CD4-positive, alpha-beta T cell treated with Interleukin-21 for 1 hour (primary cell): ENCODE results near the gene NMBR.
"Not testable (repeated sequence)": the region's sequence is repeated elsewhere in the genome, so short reads cannot be mapped to it uniquely, and the experiment has no call there.

Source experiments
- DNase-seq: peaks from one replicate; pipeline ENCODE4 v3.0.0-alpha.2; 2020

NMBR gene

GRCh38 chr6:142051404-142051803 is 95.5 kb downstream of the NMBR start:
- DNase-seq, result no peak

GRCh38 chr6:142048593-142048980 is 98.3 kb downstream of the NMBR start:
- no peak for DNase-seq

- no peak for DNase-seq
These were observed 98.9 kb downstream of the NMBR start for GRCh38 chr6:142047934-142048592.

GRCh38 chr6:142045380-142046278 is 101.3 kb downstream of the NMBR start:
- DNase-seq, result no peak

- no peak for DNase-seq
These were observed 111.0 kb downstream of the NMBR start for GRCh38 chr6:142035890-142036289.

- DNase-seq, result no peak
These were observed 115.9 kb downstream of the NMBR start for GRCh38 chr6:142031035-142031434.

GRCh38 chr6:142030115-142030619 is 116.8 kb downstream of the NMBR start:
- no peak for DNase-seq

GRCh38 chr6:142028527-142028926 is 118.4 kb downstream of the NMBR start:
- no peak for DNase-seq

- DNase-seq, result not testable (repeated sequence)
These were observed 119.1 kb downstream of the NMBR start for GRCh38 chr6:142027804-142028203.

GRCh38 chr6:142027074-142027473 is 119.8 kb downstream of the NMBR start:
- DNase-seq, result no peak

- no peak for DNase-seq
These were observed 120.5 kb downstream of the NMBR start for GRCh38 chr6:142026471-142026870.
